Uterus (tissue), 2 donors: ENCODE data around the gene BCKDK.

Source experiments
- CTCF ChIP-seq, 4 experiments: fragments of 200-600 bp in 2 of 4; fragments of 450-650 bp in 2 of 4; sonication (generic) in 2 of 4; IDR thresholded peaks; one replicate each; pipeline ENCODE4 v1.5.1; 2016 to 2019; ENCODE audit warnings: antibody characterized with exemption in 4 of 4, mild to moderate bottlenecking in 2 of 4, moderate library complexity in 1 of 4
- POLR2A ChIP-seq, 2 donors: fragments of 450-650 bp; IDR thresholded peaks; one replicate each; pipeline ENCODE4 v1.6.1; 2016; ENCODE audit warnings: antibody characterized with exemption in 2 of 2, mild to moderate bottlenecking in 1 of 2, moderate library complexity in 1 of 2

DNA sequence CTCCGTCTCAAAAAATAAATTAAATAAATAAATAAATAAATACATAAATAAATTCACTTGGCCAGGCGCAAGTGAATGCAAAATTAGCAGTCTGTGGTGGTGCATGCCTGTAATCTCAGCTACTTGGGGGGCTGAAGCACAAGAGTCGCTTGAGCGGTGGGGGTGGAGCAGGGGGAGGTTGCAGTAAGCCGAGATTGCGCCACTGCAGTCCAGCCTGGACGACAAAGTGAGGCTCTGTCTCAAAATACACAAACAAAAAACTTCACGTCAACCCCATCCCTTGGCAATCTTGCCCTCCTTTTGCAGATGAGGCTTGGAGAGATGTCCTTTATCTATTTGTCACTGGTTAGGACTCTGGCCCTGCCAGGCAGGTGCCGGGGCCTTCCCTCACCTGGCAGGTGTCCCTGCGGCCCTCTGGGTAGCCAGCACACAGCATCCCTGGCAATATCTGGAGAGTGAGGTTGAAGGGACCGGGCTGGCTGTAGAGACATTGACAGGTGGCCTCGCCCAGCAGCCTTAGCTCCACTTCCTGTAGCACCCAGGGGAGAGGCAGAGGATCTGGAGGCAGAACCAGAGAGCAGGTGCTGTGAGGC lies 37.3 kb downstream of the BCKDK start:
- TF ChIP-seq CTCF (IDR thresholded peaks at IDR 0.05), result no peak
- no peak for TF ChIP-seq POLR2A (IDR thresholded peaks at IDR 0.05)
